Thyroid gland (tissue), 4 donors: ENCODE results near the gene ANAPC10.

Experiments used
- POLR2A ChIP-seq, 2 donors: fragments of 450-650 bp; IDR thresholded peaks; one replicate each; pipeline ENCODE4 v1.6.1; 2017; ENCODE audit warnings: antibody characterized with exemption in 2 of 2, mild to moderate bottlenecking in 2 of 2, moderate library complexity in 1 of 2
- TF ChIP-seq, protein P1 (sequence below), 6 experiments: fragments of 200-600 bp in 3 of 6; fragments of 450-650 bp in 3 of 6; sonication (generic) in 3 of 6; IDR thresholded peaks; one replicate each; pipeline ENCODE4 v1.5.1; 2016 to 2019; ENCODE audit warnings: antibody characterized with exemption in 6 of 6, mild to moderate bottlenecking in 2 of 6, inconsistent platforms in 1 of 6, moderate library complexity in 1 of 6

- TF ChIP-seq, protein P1, sequence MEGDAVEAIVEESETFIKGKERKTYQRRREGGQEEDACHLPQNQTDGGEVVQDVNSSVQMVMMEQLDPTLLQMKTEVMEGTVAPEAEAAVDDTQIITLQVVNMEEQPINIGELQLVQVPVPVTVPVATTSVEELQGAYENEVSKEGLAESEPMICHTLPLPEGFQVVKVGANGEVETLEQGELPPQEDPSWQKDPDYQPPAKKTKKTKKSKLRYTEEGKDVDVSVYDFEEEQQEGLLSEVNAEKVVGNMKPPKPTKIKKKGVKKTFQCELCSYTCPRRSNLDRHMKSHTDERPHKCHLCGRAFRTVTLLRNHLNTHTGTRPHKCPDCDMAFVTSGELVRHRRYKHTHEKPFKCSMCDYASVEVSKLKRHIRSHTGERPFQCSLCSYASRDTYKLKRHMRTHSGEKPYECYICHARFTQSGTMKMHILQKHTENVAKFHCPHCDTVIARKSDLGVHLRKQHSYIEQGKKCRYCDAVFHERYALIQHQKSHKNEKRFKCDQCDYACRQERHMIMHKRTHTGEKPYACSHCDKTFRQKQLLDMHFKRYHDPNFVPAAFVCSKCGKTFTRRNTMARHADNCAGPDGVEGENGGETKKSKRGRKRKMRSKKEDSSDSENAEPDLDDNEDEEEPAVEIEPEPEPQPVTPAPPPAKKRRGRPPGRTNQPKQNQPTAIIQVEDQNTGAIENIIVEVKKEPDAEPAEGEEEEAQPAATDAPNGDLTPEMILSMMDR (IDR thresholded peaks at IDR 0.05), result no peak
- no peak for TF ChIP-seq POLR2A (IDR thresholded peaks at IDR 0.05)
Measured at GRCh38 chr4:144968606-144969005, 129.4 kb downstream of the ANAPC10 start.
